HepG2 (cell line): ENCODE results near the gene PRR19. TPM values are rescaled to one million over a fixed set of nuclear protein-coding genes. Genes with fewer than 3 reads are reported as not detected.

Experiments used
- ETV6 ChIP-seq: sonication (generic); formaldehyde crosslinking; conservative IDR thresholded peaks from 2 replicates; pipeline ENCODE4 v1.4.0; 2020; ENCODE audit warnings: missing genetic modification reagents
- FIP1L1 ChIP-seq: fragments of 200-400 bp; formaldehyde crosslinking; IDR thresholded peaks from 2 replicates; pipeline ENCODE4 v1.6.1; 2018; ENCODE audit warnings: low read depth, mild to moderate bottlenecking, low read length, moderate library complexity, borderline replicate concordance; ENCODE audit not compliant: insufficient read depth
- FOSL1 ChIP-seq: sonication (generic); formaldehyde crosslinking; IDR thresholded peaks from 2 replicates; pipeline ENCODE4 v1.9.0; 2021; ENCODE audit warnings: missing genetic modification reagents, borderline replicate concordance
- GABPB1 ChIP-seq: IDR thresholded peaks from 2 replicates; pipeline ENCODE4 v1.6.1; 2016; ENCODE audit warnings: mild to moderate bottlenecking, missing genetic modification reagents, moderate library complexity, missing compliant biosample characterization
- GRHL1 ChIP-seq: sonication (generic); formaldehyde crosslinking; conservative IDR thresholded peaks from 2 replicates; pipeline ENCODE4 v1.8.0; 2022; ENCODE audit warnings: missing genetic modification reagents
- HDAC6 ChIP-seq: fragments of 200-600 bp; sonication (generic); IDR thresholded peaks from 2 replicates; pipeline ENCODE4 v1.7.0; 2017; ENCODE audit warnings: mild to moderate bottlenecking, antibody characterized with exemption, low read length, low read depth
- HNRNPK ChIP-seq: fragments of 200-400 bp; formaldehyde crosslinking; IDR thresholded peaks from 2 replicates; pipeline ENCODE4 v1.6.1; 2018; ENCODE audit warnings: low read length, low read depth, moderate library complexity, mild to moderate bottlenecking; ENCODE audit not compliant: poor library complexity, severe bottlenecking
- KAT8 ChIP-seq: IDR thresholded peaks from 2 replicates; pipeline ENCODE4 v1.6.1; 2016; ENCODE audit warnings: missing genetic modification reagents, missing compliant biosample characterization
- KDM4B ChIP-seq: sonication (generic); formaldehyde crosslinking; IDR thresholded peaks from 2 replicates; pipeline ENCODE4 v1.4.0; 2020; ENCODE audit warnings: missing genetic modification reagents
- KLF9 ChIP-seq: IDR thresholded peaks from 2 replicates; pipeline ENCODE4 v1.6.1; 2016; ENCODE audit warnings: low read depth
- MED1 ChIP-seq: sonication (generic); formaldehyde crosslinking; IDR thresholded peaks from 2 replicates; pipeline ENCODE4 v1.4.0; 2020; ENCODE audit warnings: missing genetic modification reagents
- NFKBIZ ChIP-seq: IDR thresholded peaks from 2 replicates; pipeline ENCODE4 v1.6.1; 2018; ENCODE audit warnings: missing genetic modification reagents, missing compliant biosample characterization
- SAFB2 ChIP-seq: sonication (generic); formaldehyde crosslinking; IDR thresholded peaks from 2 replicates; pipeline ENCODE4 v1.5.1; 2020; ENCODE audit warnings: missing genetic modification reagents, low read depth, mild to moderate bottlenecking, borderline replicate concordance
- SIX1 ChIP-seq: sonication (generic); formaldehyde crosslinking; IDR thresholded peaks from 2 replicates; pipeline ENCODE4 v1.4.0; 2020; ENCODE audit warnings: missing genetic modification reagents, borderline replicate concordance
- SNAI1 ChIP-seq: sonication (generic); formaldehyde crosslinking; IDR thresholded peaks from 2 replicates; pipeline ENCODE4 v1.5.0; 2020; ENCODE audit warnings: mild to moderate bottlenecking, missing genetic modification reagents, borderline replicate concordance
- SP4 ChIP-seq: sonication (generic); formaldehyde crosslinking; IDR thresholded peaks from 2 replicates; pipeline ENCODE4 v1.8.1; 2023; ENCODE audit warnings: mild to moderate bottlenecking, missing genetic modification reagents
- TBX3 ChIP-seq: fragments of 450-650 bp; IDR thresholded peaks from 2 replicates; pipeline ENCODE4 v1.6.1; 2017; ENCODE audit warnings: antibody characterized with exemption, mild to moderate bottlenecking, inconsistent platforms, borderline replicate concordance
- ZC3H4 ChIP-seq: sonication (generic); formaldehyde crosslinking; IDR thresholded peaks from 2 replicates; pipeline ENCODE4 v1.4.0; 2020; ENCODE audit warnings: missing genetic modification reagents, borderline replicate concordance
- ZKSCAN8 ChIP-seq: IDR thresholded peaks from 2 replicates; pipeline ENCODE4 v1.6.1; 2016; ENCODE audit warnings: borderline replicate concordance, missing genetic modification reagents, missing compliant biosample characterization
- ZNF17 ChIP-seq: sonication (generic); formaldehyde crosslinking; IDR thresholded peaks from 2 replicates; pipeline ENCODE4 v1.5.0; 2020; ENCODE audit warnings: mild to moderate bottlenecking, missing genetic modification reagents
- ZNF232 ChIP-seq: sonication (generic); formaldehyde crosslinking; IDR thresholded peaks from 2 replicates; pipeline ENCODE4 v1.4.0; 2020; ENCODE audit warnings: missing genetic modification reagents, borderline replicate concordance
- ZNF30 ChIP-seq: sonication (generic); formaldehyde crosslinking; IDR thresholded peaks from 2 replicates; pipeline ENCODE4 v1.5.0; 2020; ENCODE audit warnings: mild to moderate bottlenecking, missing genetic modification reagents
- ZSCAN25 ChIP-seq: sonication (generic); formaldehyde crosslinking; IDR thresholded peaks from 2 replicates; pipeline ENCODE4 v1.8.0; 2022; ENCODE audit warnings: mild to moderate bottlenecking, missing genetic modification reagents
- polyA plus RNA-seq, 8 experiments: library from polyadenylated mRNA; depleted of rRNA in 3 of 8; stranded (reverse) in 7 of 8; unstranded in 1 of 8; fragments of >200 nt; fragmentation: Illumina TruSeq in 4 of 8; extraction: Trizol in 4 of 8; gene quantifications; 2 replicates each; pipeline versions ENCODE4 v1.2.1 to v1.2.3, GENCODE V29; 2011 to 2016; ENCODE audit warnings: low read depth in 4 of 8, missing spikeins in 1 of 8, mixed read lengths in 1 of 8; ENCODE audit not compliant: insufficient read depth in 1 of 8
- total RNA-seq, 5 experiments: library from RNA; depleted of rRNA; stranded (reverse); fragments of >200 nt; fragmentation: Illumina TruSeq; extraction: Trizol; gene quantifications; 2 replicates each; pipeline ENCODE4 v1.2.3, GENCODE V29; 2016; ENCODE audit warnings: low read depth in 1 of 5
- TF ChIP-seq, protein P1 (sequence below): sonication (generic); formaldehyde crosslinking; IDR thresholded peaks from 2 replicates; pipeline ENCODE4 v1.8.0; 2022; ENCODE audit warnings: missing genetic modification reagents, low read depth, mild to moderate bottlenecking, borderline replicate concordance
- TF ChIP-seq, protein P2 (sequence below): sonication (generic); formaldehyde crosslinking; IDR thresholded peaks from 2 replicates; pipeline ENCODE4 v1.5.0; 2020; ENCODE audit warnings: missing genetic modification reagents
- TF ChIP-seq, protein P3 (sequence below): sonication (generic); formaldehyde crosslinking; IDR thresholded peaks from 2 replicates; pipeline ENCODE4 v1.9.0; 2022; ENCODE audit warnings: low read depth, missing genetic modification reagents

The PRR19 gene
- total and polyA plus RNA-seq, 2 of the 13 experiments (the other 11 are each of a cell fraction or from before 2014, with no cell fraction given) = 0.21 to 0.33 TPM

DNA sequence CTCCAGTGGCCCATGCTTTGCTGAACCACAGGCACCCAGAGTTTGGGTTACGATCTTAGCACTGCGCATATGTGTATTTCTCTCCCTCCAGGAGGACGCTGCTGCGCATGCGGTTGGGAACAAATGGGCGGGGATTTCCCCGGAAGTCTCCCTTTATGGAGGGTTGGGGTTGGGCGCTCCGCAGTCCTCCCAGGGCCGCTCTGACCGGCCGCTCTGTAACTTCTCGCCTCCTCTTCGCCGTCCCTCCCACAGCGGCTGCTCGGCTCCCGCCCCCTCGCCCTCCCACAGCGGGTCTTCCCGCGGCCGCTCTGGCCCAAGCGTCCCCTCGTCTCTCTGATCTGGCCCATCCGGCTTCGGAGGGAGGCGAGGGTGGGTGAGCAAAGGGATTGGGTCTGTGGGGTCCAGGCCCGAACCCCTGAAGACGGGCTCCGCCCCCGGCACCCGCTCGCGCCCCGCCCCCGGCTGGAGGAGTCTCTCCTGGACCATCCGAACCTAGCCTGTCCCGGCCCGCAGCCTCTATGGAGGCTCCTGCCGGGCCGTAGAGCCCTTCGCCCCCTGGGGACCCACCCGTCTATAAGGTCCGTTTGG, 23.5 kb downstream of the PRR19 start, which contains the start of gene MEGF8 (continued):
- peak; percentile 86; the same call in 1 of the 2 replicates for TF ChIP-seq KAT8 (CRISPR knock-in tag)
- no peak for TF ChIP-seq ZNF17 (CRISPR knock-in tag)
- 0 out of 2 replicates have a peak, but pooled peaks have one; percentile 25 for TF ChIP-seq ZSCAN25
- peak; percentile 76 for TF ChIP-seq SP4
- TF ChIP-seq, protein P1, sequence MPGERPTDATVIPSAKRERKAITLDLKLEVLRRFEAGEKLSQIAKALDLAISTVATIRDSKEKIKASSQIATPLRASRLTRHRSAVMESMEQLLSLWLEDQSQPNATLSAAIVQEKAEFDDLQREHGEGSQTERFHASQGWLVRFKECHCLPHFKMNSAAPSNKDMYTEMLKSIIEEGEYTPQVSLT (CRISPR knock-in tag) = no peak
- TF ChIP-seq ETV6 (CRISPR knock-in tag) = no peak; the same call in 1 of the 2 replicates
- TF ChIP-seq SAFB2 = 0 out of 2 replicates have a peak, but pooled peaks have one; percentile 72
- TF ChIP-seq, protein P2, sequence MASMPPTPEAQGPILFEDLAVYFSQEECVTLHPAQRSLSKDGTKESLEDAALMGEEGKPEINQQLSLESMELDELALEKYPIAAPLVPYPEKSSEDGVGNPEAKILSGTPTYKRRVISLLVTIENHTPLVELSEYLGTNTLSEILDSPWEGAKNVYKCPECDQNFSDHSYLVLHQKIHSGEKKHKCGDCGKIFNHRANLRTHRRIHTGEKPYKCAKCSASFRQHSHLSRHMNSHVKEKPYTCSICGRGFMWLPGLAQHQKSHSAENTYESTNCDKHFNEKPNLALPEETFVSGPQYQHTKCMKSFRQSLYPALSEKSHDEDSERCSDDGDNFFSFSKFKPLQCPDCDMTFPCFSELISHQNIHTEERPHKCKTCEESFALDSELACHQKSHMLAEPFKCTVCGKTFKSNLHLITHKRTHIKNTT (CRISPR knock-in tag) = no peak
- 0 out of 2 replicates have a peak, but pooled peaks have one; percentile 51 for TF ChIP-seq NFKBIZ (CRISPR knock-in tag)
- no peak for TF ChIP-seq ZKSCAN8
- no peak for TF ChIP-seq ZNF232 (CRISPR knock-in tag)
- no peak for TF ChIP-seq MED1 (CRISPR knock-in tag)
- TF ChIP-seq, protein P3, sequence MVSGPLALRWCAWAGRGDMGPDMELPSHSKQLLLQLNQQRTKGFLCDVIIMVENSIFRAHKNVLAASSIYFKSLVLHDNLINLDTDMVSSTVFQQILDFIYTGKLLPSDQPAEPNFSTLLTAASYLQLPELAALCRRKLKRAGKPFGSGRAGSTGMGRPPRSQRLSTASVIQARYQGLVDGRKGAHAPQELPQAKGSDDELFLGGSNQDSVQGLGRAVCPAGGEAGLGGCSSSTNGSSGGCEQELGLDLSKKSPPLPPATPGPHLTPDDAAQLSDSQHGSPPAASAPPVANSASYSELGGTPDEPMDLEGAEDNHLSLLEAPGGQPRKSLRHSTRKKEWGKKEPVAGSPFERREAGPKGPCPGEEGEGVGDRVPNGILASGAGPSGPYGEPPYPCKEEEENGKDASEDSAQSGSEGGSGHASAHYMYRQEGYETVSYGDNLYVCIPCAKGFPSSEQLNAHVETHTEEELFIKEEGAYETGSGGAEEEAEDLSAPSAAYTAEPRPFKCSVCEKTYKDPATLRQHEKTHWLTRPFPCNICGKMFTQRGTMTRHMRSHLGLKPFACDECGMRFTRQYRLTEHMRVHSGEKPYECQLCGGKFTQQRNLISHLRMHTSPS (CRISPR knock-in tag) = no peak
- no peak; the same call in 1 of the 2 replicates for TF ChIP-seq KDM4B (CRISPR knock-in tag)
- TF ChIP-seq HDAC6 = no peak
- no peak for TF ChIP-seq TBX3
- no peak for TF ChIP-seq ZC3H4 (CRISPR knock-in tag)
- peak; percentile 96 for TF ChIP-seq GABPB1
- TF ChIP-seq FIP1L1 = no peak
- no peak for TF ChIP-seq GRHL1 (CRISPR knock-in tag)
- peak; percentile 66 for TF ChIP-seq HNRNPK
- no peak for TF ChIP-seq SNAI1
- TF ChIP-seq SIX1 (CRISPR knock-in tag) = no peak; the same call in 1 of the 2 replicates
- no peak for TF ChIP-seq ZNF30
- TF ChIP-seq KLF9 (CRISPR knock-in tag) = no peak
- no peak for TF ChIP-seq FOSL1 (CRISPR knock-in tag)
